H1 (cell line): ENCODE results near the gene INAFM1. TPM values are rescaled to one million over a fixed set of nuclear protein-coding genes. Genes with fewer than 3 reads are reported as not detected.

Source experiments
- BACH1 ChIP-seq: IDR thresholded peaks from 2 replicates; pipeline ENCODE4 v1.6.1; 2012; ENCODE audit warnings: low read length, improper control_type of control experiment
- CEBPB ChIP-seq: IDR thresholded peaks from 2 replicates; pipeline ENCODE4 v1.6.1; 2012; ENCODE audit warnings: low read depth, low read length
- HDAC2 ChIP-seq, 2 experiments: fragments of 300-600 bp in 1 of 2; sonication (generic) in 1 of 2; IDR thresholded peaks; 2 replicates each; pipeline ENCODE4 v1.6.1; 2011 to 2012; ENCODE audit warnings: low read depth in 2 of 2, low read length in 2 of 2, mild to moderate bottlenecking in 2 of 2, moderate library complexity in 2 of 2, borderline replicate concordance in 1 of 2, inconsistent platforms in 1 of 2
- PHF8 ChIP-seq: fragments of 200-600 bp; sonication (generic); conservative IDR thresholded peaks from 2 replicates; pipeline ENCODE4 v1.7.1; 2012; ENCODE audit warnings: low read depth, mild to moderate bottlenecking, inconsistent platforms, low read length, moderate library complexity
- POLR2A ChIP-seq, 2 experiments: IDR thresholded peaks; 1 replicate in 1 of 2; 2 replicates in 1 of 2; pipeline ENCODE4 v1.6.1; 2011; ENCODE audit warnings: low read depth in 2 of 2, low read length in 2 of 2, mild to moderate bottlenecking in 2 of 2; ENCODE audit errors: control extremely low read depth in 1 of 2
- RXRA ChIP-seq: IDR thresholded peaks from 2 replicates; pipeline ENCODE4 v1.6.1; 2011; ENCODE audit warnings: low read depth, mild to moderate bottlenecking, low read length, moderate library complexity; ENCODE audit not compliant: insufficient read depth
- ZNF274 ChIP-seq: IDR thresholded peaks from 2 replicates; pipeline ENCODE4 v1.7.0; 2012; ENCODE audit warnings: low read length, borderline replicate concordance; ENCODE audit errors: extremely low read depth
- polyA plus RNA-seq, 7 experiments: library from polyadenylated mRNA; depleted of rRNA in 3 of 7; stranded (reverse) in 5 of 7; unstranded in 2 of 7; fragments of >200 nt in 5 of 7; fragments of 200-250 nt in 2 of 7; gene quantifications; 1 replicate in 5 of 7; 2 replicates in 1 of 7; 4 replicates in 1 of 7; pipeline versions ENCODE4 v1.2.1 to v1.2.3, GENCODE V29; 2011 to 2013; ENCODE audit warnings: missing spikeins in 2 of 7, mixed read lengths in 2 of 7
- total RNA-seq: library from RNA; stranded (reverse); fragmentation: NEBNext Ultra II Directional; extraction: Animal tissue kit (Norgen Biotek cat#: 25700); gene quantifications from 2 replicates; pipeline ENCODE4 v1.2.1, GENCODE V29; 2021

The INAFM1 gene
- total and polyA plus RNA-seq, 2 of the 8 experiments (the other 6 are each of a cell fraction or from before 2014, with no cell fraction given): 2.6 to 3.4 TPM

- TF ChIP-seq ZNF274: no peak
- TF ChIP-seq HDAC2 (IDR thresholded peaks at IDR 0.05; ENCODE audit: borderline replicate concordance in 1 of 2, low read depth in 2 of 2, low read length in 2 of 2): no peak
- TF ChIP-seq BACH1: no peak
- no peak for TF ChIP-seq PHF8
- no peak for TF ChIP-seq CEBPB
- no peak for TF ChIP-seq POLR2A (IDR thresholded peaks at IDR 0.05; ENCODE audit: control extremely low read depth in 1 of 2, low read depth in 2 of 2, low read length in 2 of 2)
- TF ChIP-seq RXRA: no peak
Observed at GRCh38 chr19:47258895-47259555, 15.7 kb upstream of the INAFM1 start (continued).
